Vagina (tissue), 2 donors: ENCODE data around the gene S1PR2. TPM values are rescaled to one million over a fixed set of nuclear protein-coding genes. Genes with fewer than 3 reads are reported as not detected.
A peak's percentile ranks its signal among the peaks of the same experiment; 100 is the strongest.
"Not testable (repeated sequence)": the region's sequence is repeated elsewhere in the genome, so short reads cannot be mapped to it uniquely, and the experiment has no call there.

ENCODE experiments used
- DNase-seq, 2 donors: peaks; one replicate each; pipeline ENCODE4 v3.0.0-alpha.2; 2017; ENCODE audit errors: extremely low spot score in 2 of 2
- H3K27ac ChIP-seq: fragments of 200-600 bp; sonication (generic); one replicate; pipeline ENCODE4 v1.5.1; 2019
- H3K27me3 ChIP-seq: fragments of 200-600 bp; sonication (generic); one replicate; pipeline ENCODE4 v1.5.1; 2019
- H3K36me3 ChIP-seq, 2 donors: fragments of 200-600 bp; sonication (generic); one replicate each; pipeline ENCODE4 v1.5.1; 2017 to 2019
- H3K4me1 ChIP-seq: fragments of 200-600 bp; sonication (generic); one replicate; pipeline ENCODE4 v1.5.1; 2019
- H3K4me3 ChIP-seq, 2 donors: fragments of 200-600 bp; sonication (generic); 1 replicate in 1 of 2; 2 replicates in 1 of 2; pipeline ENCODE4 v1.5.1; 2016 to 2019
- H3K9me3 ChIP-seq: fragments of 200-600 bp; sonication (generic); one replicate; pipeline ENCODE4 v1.5.1; 2019
- CTCF ChIP-seq, 3 experiments: fragments of 450-650 bp in 2 of 3; fragments of 200-600 bp in 1 of 3; sonication (generic) in 1 of 3; IDR thresholded peaks; one replicate each; pipeline ENCODE4 v1.5.1; 2017 to 2019; ENCODE audit warnings: antibody characterized with exemption in 3 of 3, mild to moderate bottlenecking in 2 of 3, moderate library complexity in 2 of 3
- POLR2A ChIP-seq, 2 donors: fragments of 450-650 bp; IDR thresholded peaks; one replicate each; pipeline ENCODE4 v1.6.1; 2017; ENCODE audit warnings: antibody characterized with exemption in 2 of 2, mild to moderate bottlenecking in 2 of 2, moderate library complexity in 2 of 2
- POLR2AphosphoS5 ChIP-seq, 2 donors: sonication (generic); formaldehyde crosslinking; IDR thresholded peaks; one replicate each; pipeline ENCODE4 v1.9.0; 2017; ENCODE audit warnings: antibody characterized with exemption in 2 of 2, mild to moderate bottlenecking in 2 of 2, low read depth in 1 of 2; ENCODE audit not compliant: insufficient read depth in 1 of 2
- intact Hi-C: fragments of 100-400 bp; cut with DNase I; formaldehyde crosslinking; loops from one replicate; pipeline ENCODE4 v1.15.1; 2023
- total RNA-seq: library from RNA; depleted of rRNA; stranded (reverse); fragments of >200 nt; gene quantifications from one replicate; pipeline ENCODE4 v1.2.3, GENCODE V29; 2016

Gene S1PR2
- total RNA-seq, 1 donor from 2014 or later, result 28.2 TPM

GRCh38 chr19:10252707-10253106 lies 21.6 kb upstream of the S1PR2 start:
- Histone ChIP-seq H3K27ac (peak overlapping the region; percentile 71), H3K9me3 (no peaks in the 10 kb centered on the region), H3K4me3 (peak overlapping the region; percentile 72 to 77), H3K4me1 (peaks cover 23% of the 10 kb centered on the region), H3K36me3 (peaks cover 0 to 31% of the 10 kb centered on the region in 2 donors), H3K27me3 (no peaks in the 10 kb centered on the region)
- intact Hi-C loops, result no loop called here
- TF ChIP-seq POLR2A (IDR thresholded peaks at IDR 0.05) (no peak), POLR2AphosphoS5 (IDR thresholded peaks at IDR 0.05; ENCODE audit: insufficient read depth in 1 of 2, low read depth in 1 of 2) (no peak), CTCF (IDR thresholded peaks at IDR 0.05) (no peak)
- no peak for DNase-seq

GRCh38 chr19:10251792-10252694 lies 20.9 kb upstream of the S1PR2 start, which contains the start of gene MRPL4:
TSS of gene MRPL4 (plus strand) at chr19:10252214. CDS start at chr19:10252254, 40 bp downstream.
- Histone ChIP-seq H3K4me3 (peak within 1 kb of the TSS; percentile 72 to 77), H3K4me1 (peaks cover 23% of the 10 kb centered on the region), H3K27me3 (no peaks in the 10 kb centered on the region), H3K27ac (peak within 1 kb of the TSS; percentile 71), H3K9me3 (no peaks in the 10 kb centered on the region), H3K36me3 (peaks cover 0 to 24% of the 10 kb centered on the region in 2 donors)
- TF ChIP-seq POLR2A (IDR thresholded peaks at IDR 0.05), result peak in 1 of 2 donors; percentile 20
- peak in 1 of 3 experiments; percentile 18 for TF ChIP-seq CTCF (IDR thresholded peaks at IDR 0.05)
- peak; percentile 87 for TF ChIP-seq POLR2AphosphoS5 (IDR thresholded peaks at IDR 0.05; ENCODE audit: insufficient read depth in 1 of 2, low read depth in 1 of 2)
- intact Hi-C loops, result no loop called here
- DNase-seq, result peak in 1 of 2 donors; percentile 98

- Histone ChIP-seq H3K4me1 (peaks cover 13% of the 10 kb centered on the region), H3K9me3 (no peaks in the 10 kb centered on the region), H3K4me3 (no peak overlapping the region), H3K27ac (no peak overlapping the region), H3K27me3 (no peaks in the 10 kb centered on the region), H3K36me3 (no peaks in the 10 kb centered on the region)
- intact Hi-C loops, result no loop called here
- no peak for TF ChIP-seq POLR2AphosphoS5 (IDR thresholded peaks at IDR 0.05; ENCODE audit: insufficient read depth in 1 of 2, low read depth in 1 of 2)
- no peak for DNase-seq
Observed at GRCh38 chr19:10246511-10246910, 15.4 kb upstream of the S1PR2 start.

GRCh38 chr19:10245189-10245939 lies 14.2 kb upstream of the S1PR2 start:
- TF ChIP-seq POLR2AphosphoS5 (IDR thresholded peaks at IDR 0.05; ENCODE audit: insufficient read depth in 1 of 2, low read depth in 1 of 2) (no peak), CTCF (IDR thresholded peaks at IDR 0.05) (no peak), POLR2A (IDR thresholded peaks at IDR 0.05) (no peak)
- DNase-seq, result no peak
- Histone ChIP-seq H3K27me3 (no peaks in the 10 kb centered on the region), H3K4me3 (no peak overlapping the region), H3K4me1 (peaks cover 2% of the 10 kb centered on the region), H3K27ac (no peak overlapping the region), H3K36me3 (no peaks in the 10 kb centered on the region), H3K9me3 (no peaks in the 10 kb centered on the region)
- intact Hi-C loops, result no loop called here

- Histone ChIP-seq H3K4me1 (no peaks in the 10 kb centered on the region), H3K27me3 (no peaks in the 10 kb centered on the region), H3K27ac (no peak overlapping the region), H3K36me3 (no peaks in the 10 kb centered on the region), H3K4me3 (no peak overlapping the region), H3K9me3 (no peaks in the 10 kb centered on the region)
- TF ChIP-seq POLR2AphosphoS5 (IDR thresholded peaks at IDR 0.05; ENCODE audit: insufficient read depth in 1 of 2, low read depth in 1 of 2) (no peak), POLR2A (IDR thresholded peaks at IDR 0.05) (no peak), CTCF (IDR thresholded peaks at IDR 0.05) (no peak)
- intact Hi-C loops, result no loop called here
- no peak for DNase-seq
Observed at GRCh38 chr19:10243606-10244005, 12.5 kb upstream of the S1PR2 start.

GRCh38 chr19:10241826-10242449 lies 10.8 kb upstream of the S1PR2 start:
- peaks cover 10% of the 10 kb centered on the region for H3K4me1 ChIP-seq
- H3K27ac ChIP-seq, intact Hi-C loops, DNase-seq, H3K9me3 ChIP-seq, H3K4me3 ChIP-seq, H3K36me3 ChIP-seq, H3K27me3 ChIP-seq: not testable (repeated sequence)
